GM12873 (cell line): ENCODE data around the gene SLC37A1.

ENCODE experiments used
- CTCF ChIP-seq: IDR thresholded peaks from 2 replicates; pipeline ENCODE4 v1.5.1; 2012; ENCODE audit warnings: low read depth, mild to moderate bottlenecking, moderate library complexity, low read length, control low read depth; ENCODE audit not compliant: insufficient read depth; ENCODE audit errors: missing control alignments

The SLC37A1 gene

GRCh38 chr21:42484966-42485365 is 28.7 kb upstream of the SLC37A1 start:
- TF ChIP-seq CTCF = no peak

- no peak for TF ChIP-seq CTCF
Measured at GRCh38 chr21:42486072-42486471, 27.6 kb upstream of the SLC37A1 start.

- TF ChIP-seq CTCF = no peak
Measured at GRCh38 chr21:42486531-42486930, 27.1 kb upstream of the SLC37A1 start.

- no peak for TF ChIP-seq CTCF
Measured at GRCh38 chr21:42489006-42489563, 24.6 kb upstream of the SLC37A1 start.

- TF ChIP-seq CTCF = no peak
Measured at GRCh38 chr21:42489991-42490390, 23.7 kb upstream of the SLC37A1 start.

GRCh38 chr21:42490720-42491119 is 22.9 kb upstream of the SLC37A1 start:
- no peak for TF ChIP-seq CTCF

- TF ChIP-seq CTCF = no peak
Measured at GRCh38 chr21:42491328-42491727, 22.3 kb upstream of the SLC37A1 start.
